Activated naive CD4-positive, alpha-beta T cell treated with anti-CD3 and anti-CD28 coated beads, Interleukin-2, amount 10 ng/mL, durations not matched to agents 7 days and 5 days (primary cell): ENCODE measurements around the gene HSPH1.

Source experiments
- CTCF ChIA-PET: fragments of 350-600 bp; sonication (Branson Sonifier 250); formaldehyde crosslinking; loops from one replicate; lab custom pipeline; 2021; ENCODE audit warnings: antibody characterized with exemption; lab: Charles Lee
- DNase-seq: peaks from one replicate; pipeline ENCODE4 v3.0.0-alpha.2; 2020
- H3K27ac Mint-ChIP-seq: one replicate; pipeline ENCODE4 v1.8.0; 2021; ENCODE audit warnings: mild to moderate bottlenecking, moderate library complexity, mixed read lengths
- H3K27me3 Mint-ChIP-seq: one replicate; pipeline ENCODE4 v1.8.0; 2021; ENCODE audit warnings: mild to moderate bottlenecking, mixed read lengths
- H3K36me3 Mint-ChIP-seq: one replicate; pipeline ENCODE4 v1.8.0; 2021; ENCODE audit warnings: mixed read lengths
- H3K4me1 Mint-ChIP-seq: one replicate; pipeline ENCODE4 v1.8.0; 2021; ENCODE audit warnings: mixed read lengths
- H3K4me3 Mint-ChIP-seq: one replicate; pipeline ENCODE4 v1.8.0; 2021; ENCODE audit warnings: mild to moderate bottlenecking, moderate library complexity, mixed read lengths
- H3K9me3 Mint-ChIP-seq: one replicate; pipeline ENCODE4 v1.8.0; 2021; ENCODE audit warnings: mixed read lengths

HSPH1 gene

DNA sequence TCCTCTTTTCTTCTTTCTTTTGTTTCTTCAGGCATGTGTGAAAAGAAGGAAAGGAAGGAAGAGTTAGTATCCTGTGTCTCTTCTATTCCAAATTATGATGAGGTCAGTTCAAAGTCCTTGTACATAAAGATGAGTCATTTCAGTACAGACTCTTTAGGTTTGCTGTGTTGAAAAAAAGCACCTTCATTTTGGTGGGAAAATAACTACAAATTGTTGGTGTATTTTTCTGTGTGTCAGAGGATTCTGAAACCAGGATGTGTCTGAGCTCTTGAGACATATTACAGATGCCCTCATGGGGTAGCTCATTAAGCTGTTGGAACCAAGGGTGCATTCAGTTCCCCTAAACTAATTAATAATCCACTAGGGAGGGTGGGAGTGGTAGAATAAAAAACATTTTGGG, 5.8 kb upstream of the HSPH1 start:
- H3K4me1 Mint-ChIP-seq, result peaks cover 29% of the 10 kb centered on the region
- no peaks in the 10 kb centered on the region for H3K9me3 Mint-ChIP-seq
- H3K36me3 Mint-ChIP-seq, result no peaks in the 10 kb centered on the region
- H3K27me3 Mint-ChIP-seq, result peaks cover 5% of the 10 kb centered on the region
- DNase-seq, result no peak
- no peak overlapping the region for H3K4me3 Mint-ChIP-seq
- CTCF ChIA-PET, result interaction anchor here (1.1 kb wide), 1 partner anchor 121 kb away, joined by 3 read pairs; no protein-coding TSS in a partner anchor
- H3K27ac Mint-ChIP-seq, result no peak overlapping the region

GRCh38 chr13:31166591-31166990, 4.9 kb upstream of the HSPH1 start:
- H3K4me1 Mint-ChIP-seq, result peaks cover 29% of the 10 kb centered on the region
- H3K27ac Mint-ChIP-seq, result no peak overlapping the region
- H3K36me3 Mint-ChIP-seq, result peaks cover 2% of the 10 kb centered on the region
- no peaks in the 10 kb centered on the region for H3K9me3 Mint-ChIP-seq
- CTCF ChIA-PET, result no interaction called here
- H3K27me3 Mint-ChIP-seq, result peaks cover 9% of the 10 kb centered on the region
- no peak overlapping the region for H3K4me3 Mint-ChIP-seq
- DNase-seq, result no peak

DNA sequence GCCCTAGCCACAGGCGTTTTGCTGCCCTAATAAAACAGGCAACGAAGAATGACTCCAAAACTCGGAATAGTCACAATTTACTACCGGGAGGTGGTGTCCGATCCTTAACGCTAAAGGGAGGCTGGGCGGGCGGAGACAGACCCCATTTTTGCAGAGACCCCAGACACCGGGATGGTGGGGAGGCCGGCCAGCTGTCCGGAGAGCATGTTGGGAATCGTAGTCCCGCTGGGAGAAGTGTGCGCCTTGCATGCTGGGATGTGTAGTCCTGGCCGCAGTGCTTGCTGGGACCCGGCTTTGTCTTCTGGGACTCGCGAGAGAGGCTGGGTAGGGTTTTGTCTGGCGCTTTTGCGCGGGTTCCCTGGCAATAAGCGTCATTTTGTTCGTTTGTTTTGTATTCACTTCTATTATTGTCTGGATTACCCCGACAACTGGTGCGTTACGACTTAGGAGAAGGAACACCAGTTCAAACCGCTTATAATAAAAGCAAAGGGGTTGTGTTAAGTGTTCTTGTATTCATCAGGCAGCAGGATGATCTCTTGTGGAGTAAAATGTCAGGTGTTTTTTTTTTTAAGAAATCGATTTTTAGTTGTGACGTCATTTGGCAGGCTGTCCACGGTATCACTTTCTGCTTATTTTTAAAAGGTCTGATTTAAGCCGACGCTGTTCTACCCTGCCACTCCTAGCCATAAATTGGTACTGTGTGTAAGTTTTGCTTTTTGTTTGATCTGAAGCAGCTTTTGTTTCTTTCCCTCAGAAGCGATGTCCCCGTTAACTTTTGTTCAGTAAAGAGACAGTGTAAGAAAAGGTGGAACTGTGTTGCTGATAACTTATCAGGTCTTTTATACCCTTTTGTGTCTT, 676 bp upstream of the HSPH1 start:
- CTCF ChIA-PET, result interaction anchor here (1.4 kb wide), 1 partner anchor 22 kb away, joined by 3 read pairs; no protein-coding TSS in a partner anchor
- H3K4me1 Mint-ChIP-seq, result peaks cover 41% of the 10 kb centered on the region

GRCh38 chr13:31160857-31161556, 697 bp downstream of the HSPH1 start:
- Mint-ChIP-seq H3K36me3 (peaks cover 18% of the 10 kb centered on the region), H3K4me3 (peak overlapping the region; percentile 98), H3K27ac (peak overlapping the region; percentile 97), H3K9me3 (no peaks in the 10 kb centered on the region), H3K4me1 (peaks cover 47% of the 10 kb centered on the region), H3K27me3 (peaks cover 9% of the 10 kb centered on the region)
- CTCF ChIA-PET, result interaction anchor here (1.1 to 1.3 kb wide), 2 partner anchors 11 to 116 kb away, joined by 3 to 5 read pairs; no protein-coding TSS in a partner anchor
- DNase-seq, result peak; percentile 78

More for the DNA sequence above, 676 bp upstream of the HSPH1 start:
- Mint-ChIP-seq H3K36me3 (peaks cover 16% of the 10 kb centered on the region), H3K4me3 (peak overlapping the region; percentile 98), H3K9me3 (no peaks in the 10 kb centered on the region), H3K27me3 (peaks cover 9% of the 10 kb centered on the region), H3K27ac (peak overlapping the region; percentile 97)
- peak; percentile 98 for DNase-seq

DNA sequence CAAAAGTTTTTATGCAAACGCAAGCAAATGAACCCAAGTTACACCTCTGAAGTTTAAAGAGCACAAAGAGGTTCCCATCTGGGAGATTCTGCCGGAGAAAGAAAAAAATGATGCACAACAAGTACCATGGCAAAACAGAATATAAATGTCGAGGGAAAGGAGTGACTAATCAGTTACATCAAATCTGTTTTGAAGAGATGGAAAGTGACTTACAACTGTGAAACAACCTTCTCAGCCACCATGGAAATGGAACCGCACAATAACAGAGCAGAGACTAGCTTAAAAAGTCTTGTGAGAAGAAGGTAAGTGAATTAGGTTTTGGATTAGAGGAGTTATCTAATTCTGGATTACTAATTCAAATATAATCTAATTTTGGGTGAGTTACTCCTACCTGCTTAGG, 2.4 kb downstream of the HSPH1 start:
- Mint-ChIP-seq H3K27ac (peak overlapping the region; percentile 42), H3K4me3 (peak overlapping the region; percentile 98), H3K36me3 (peaks cover 31% of the 10 kb centered on the region), H3K9me3 (no peaks in the 10 kb centered on the region), H3K4me1 (peaks cover 47% of the 10 kb centered on the region), H3K27me3 (peaks cover 4% of the 10 kb centered on the region)
- no peak for DNase-seq
- CTCF ChIA-PET, result no interaction called here

- CTCF ChIA-PET, result no interaction called here
- Mint-ChIP-seq H3K4me1 (peaks cover 36% of the 10 kb centered on the region), H3K9me3 (no peaks in the 10 kb centered on the region), H3K27ac (no peak overlapping the region), H3K27me3 (no peaks in the 10 kb centered on the region), H3K36me3 (peaks cover 55% of the 10 kb centered on the region), H3K4me3 (no peak overlapping the region)
- DNase-seq, result no peak
Measured at GRCh38 chr13:31154939-31155338, 6.8 kb downstream of the HSPH1 start.

GRCh38 chr13:31151837-31152236, 9.9 kb downstream of the HSPH1 start:
- no peaks in the 10 kb centered on the region for H3K27me3 Mint-ChIP-seq
- H3K4me1 Mint-ChIP-seq, result peaks cover 11% of the 10 kb centered on the region
- H3K27ac Mint-ChIP-seq, result no peak overlapping the region
- H3K9me3 Mint-ChIP-seq, result no peaks in the 10 kb centered on the region
- H3K36me3 Mint-ChIP-seq, result peaks cover 62% of the 10 kb centered on the region
- CTCF ChIA-PET, result no interaction called here
- DNase-seq, result no peak
- H3K4me3 Mint-ChIP-seq, result no peak overlapping the region

- Mint-ChIP-seq H3K27me3 (no peaks in the 10 kb centered on the region), H3K36me3 (peaks cover 63% of the 10 kb centered on the region), H3K9me3 (no peaks in the 10 kb centered on the region), H3K4me1 (peaks cover 9% of the 10 kb centered on the region), H3K4me3 (no peak overlapping the region), H3K27ac (no peak overlapping the region)
- no peak for DNase-seq
- CTCF ChIA-PET, result interaction anchor here (1.2 to 1.6 kb wide), 2 partner anchors 10 to 12 kb away, joined by 3 to 5 read pairs; no protein-coding TSS in a partner anchor
Measured at GRCh38 chr13:31150315-31150985, 11.3 kb downstream of the HSPH1 start.

DNA sequence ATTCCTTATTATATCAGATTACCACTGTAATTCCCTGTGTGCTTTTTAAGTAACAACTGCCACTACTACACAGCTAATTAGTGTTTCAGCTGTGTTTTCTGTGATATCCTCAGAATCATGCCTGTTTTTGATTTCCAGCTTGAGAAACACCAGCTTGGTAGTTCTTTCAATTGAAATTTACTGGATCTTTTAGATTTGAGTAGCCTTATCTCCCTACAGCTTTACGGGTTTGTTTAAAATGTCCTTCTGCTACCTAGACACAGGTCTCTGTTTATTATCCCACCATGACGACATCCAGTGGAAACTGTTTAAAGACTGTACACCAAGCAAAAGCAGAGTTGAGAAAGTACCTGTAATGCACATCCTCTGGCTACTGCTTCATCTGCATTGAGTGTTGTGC, 12.1 kb downstream of the HSPH1 start:
- Mint-ChIP-seq H3K27ac (no peak overlapping the region), H3K27me3 (no peaks in the 10 kb centered on the region), H3K4me3 (no peak overlapping the region), H3K4me1 (peaks cover 12% of the 10 kb centered on the region), H3K9me3 (no peaks in the 10 kb centered on the region), H3K36me3 (peaks cover 66% of the 10 kb centered on the region)
- CTCF ChIA-PET, result interaction anchor here (1.1 to 1.6 kb wide), 2 partner anchors 11 to 105 kb away, joined by 3 to 5 read pairs; no protein-coding TSS in a partner anchor
- DNase-seq, result no peak

GRCh38 chr13:31145417-31145816, 16.3 kb downstream of the HSPH1 start:
- Mint-ChIP-seq H3K4me3 (no peak overlapping the region), H3K27me3 (no peaks in the 10 kb centered on the region), H3K9me3 (no peaks in the 10 kb centered on the region), H3K4me1 (peaks cover 4% of the 10 kb centered on the region), H3K36me3 (peaks cover 60% of the 10 kb centered on the region), H3K27ac (no peak overlapping the region)
- CTCF ChIA-PET, result no interaction called here
- DNase-seq, result no peak

DNA sequence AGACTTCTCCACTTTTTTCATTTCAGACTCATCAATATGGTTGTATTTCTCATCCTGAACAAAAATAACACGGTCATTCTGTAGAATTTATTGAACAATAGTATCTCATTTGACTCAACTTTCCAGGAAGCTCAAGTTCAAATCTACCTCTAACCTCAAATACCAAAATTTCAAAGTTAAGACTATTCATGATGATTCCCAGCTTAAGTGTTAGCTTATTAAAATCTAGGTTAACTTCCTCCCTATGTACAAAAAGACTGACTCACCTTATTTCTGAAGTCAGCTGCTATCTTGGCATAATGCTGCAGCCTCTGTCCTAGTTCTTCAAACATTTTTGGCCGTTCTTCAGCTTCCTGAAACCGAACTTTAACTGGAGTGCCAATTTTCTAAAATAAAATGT, 23.2 kb downstream of the HSPH1 start:
- Mint-ChIP-seq H3K4me1 (peaks cover 19% of the 10 kb centered on the region), H3K36me3 (peaks cover 61% of the 10 kb centered on the region), H3K9me3 (no peaks in the 10 kb centered on the region), H3K27me3 (no peaks in the 10 kb centered on the region), H3K4me3 (no peak overlapping the region), H3K27ac (no peak overlapping the region)
- CTCF ChIA-PET, result interaction anchor here (0.8 kb wide), 1 partner anchor 12 kb away, joined by 3 read pairs; no protein-coding TSS in a partner anchor
- DNase-seq, result no peak

DNA sequence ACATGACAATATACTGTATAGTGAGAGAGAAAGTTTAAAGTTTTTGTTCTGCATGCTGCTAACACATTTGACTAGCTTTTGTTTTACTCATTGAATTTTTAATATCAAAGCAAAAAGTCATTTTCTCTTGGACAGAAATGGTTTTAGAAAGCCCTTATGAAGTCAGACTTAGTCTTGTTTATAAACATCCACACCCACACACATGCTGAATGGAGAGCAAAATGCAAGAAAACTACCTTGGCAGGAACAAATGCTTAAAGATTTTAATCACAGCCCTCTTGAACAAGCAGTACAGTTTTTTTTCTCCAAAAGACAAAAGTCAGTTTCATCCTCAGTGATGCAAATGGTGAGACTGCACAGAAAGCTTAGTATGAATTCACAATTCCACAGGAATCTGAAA, 25.0 kb downstream of the HSPH1 start:
- H3K4me1 Mint-ChIP-seq, result peaks cover 36% of the 10 kb centered on the region
- no peak overlapping the region for H3K4me3 Mint-ChIP-seq
- CTCF ChIA-PET, result no interaction called here

DNA sequence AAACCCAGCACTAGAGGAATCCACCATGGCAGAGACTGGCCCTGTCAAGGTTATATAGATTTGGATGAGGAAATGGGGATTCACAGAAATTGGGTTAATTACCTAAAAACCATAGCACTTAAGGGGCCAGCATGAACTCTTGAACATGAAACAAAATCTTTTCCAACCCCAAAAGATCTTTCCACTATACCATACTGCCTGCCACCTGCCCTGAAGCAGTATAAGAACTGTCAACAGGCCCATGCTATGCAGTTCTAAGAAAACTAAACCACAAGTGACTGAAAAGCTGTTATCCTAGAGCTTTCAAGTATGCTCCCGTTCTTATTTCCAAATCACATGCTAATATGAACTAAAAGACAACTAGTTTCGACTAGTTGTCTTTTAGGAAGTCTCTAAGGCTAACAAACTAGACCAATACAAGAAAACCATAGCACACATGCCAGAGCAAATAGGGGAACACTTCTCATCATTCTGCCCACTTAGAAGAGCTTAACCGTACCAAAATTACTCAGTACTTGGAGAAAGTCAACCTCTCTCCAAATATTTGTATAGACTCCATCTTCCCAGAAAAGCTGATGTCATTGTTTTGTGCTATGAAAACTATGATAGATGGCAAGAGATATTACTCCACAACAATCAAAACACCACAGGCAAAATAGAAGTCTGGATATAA, 27.5 kb downstream of the HSPH1 start:
- peak; percentile 33 for DNase-seq
- Mint-ChIP-seq H3K27me3 (peaks cover 7% of the 10 kb centered on the region), H3K4me3 (no peak overlapping the region), H3K4me1 (peaks cover 44% of the 10 kb centered on the region), H3K9me3 (no peaks in the 10 kb centered on the region), H3K27ac (peak overlapping the region; percentile 85), H3K36me3 (peaks cover 50% of the 10 kb centered on the region)
- CTCF ChIA-PET, result interaction anchor here (1.0 kb wide), 1 partner anchor 90 kb away, joined by 7 read pairs; no protein-coding TSS in a partner anchor

More for the DNA sequence above, 25.0 kb downstream of the HSPH1 start:
- Mint-ChIP-seq H3K36me3 (peaks cover 59% of the 10 kb centered on the region), H3K27ac (peak overlapping the region; percentile 15), H3K9me3 (no peaks in the 10 kb centered on the region), H3K27me3 (no peaks in the 10 kb centered on the region)
- no peak for DNase-seq
